AG09309 (cell line): ENCODE data around the gene IL1F10.

Experiments used
- DNase-seq: peaks from one replicate; pipeline ENCODE4 v3.0.0-alpha.2; 2010; ENCODE audit warnings: low read depth
- H3K4me3 ChIP-seq: 2 replicates; pipeline ENCODE4 v1.5.1; 2011; ENCODE audit warnings: mild to moderate bottlenecking, low read depth, low read length, moderate library complexity; ENCODE audit not compliant: control insufficient read depth
- CTCF ChIP-seq: IDR thresholded peaks from 2 replicates; pipeline ENCODE4 v1.5.1; 2011; ENCODE audit warnings: mild to moderate bottlenecking, low read depth, low read length, inconsistent platforms; ENCODE audit not compliant: insufficient read depth, control insufficient read depth; ENCODE audit errors: missing control alignments

The IL1F10 gene

GRCh38 chr2:113114224-113114945 is 46.6 kb downstream of the IL1F10 start:
- DNase-seq = no peak
- TF ChIP-seq CTCF = no peak
- no peak overlapping the region for H3K4me3 ChIP-seq

- H3K4me3 ChIP-seq = no peak overlapping the region
- no peak for DNase-seq
- no peak for TF ChIP-seq CTCF
Measured at GRCh38 chr2:113114996-113115395, 47.2 kb downstream of the IL1F10 start.

GRCh38 chr2:113116100-113116958 is 48.6 kb downstream of the IL1F10 start:
- TF ChIP-seq CTCF = no peak
- no peak overlapping the region for H3K4me3 ChIP-seq
- DNase-seq = no peak

- no peak overlapping the region for H3K4me3 ChIP-seq
- no peak for TF ChIP-seq CTCF
- peak; percentile 93 for DNase-seq
Measured at GRCh38 chr2:113117541-113118262, 49.9 kb downstream of the IL1F10 start.

- no peak overlapping the region for H3K4me3 ChIP-seq
- no peak for DNase-seq
- no peak for TF ChIP-seq CTCF
Measured at GRCh38 chr2:113118263-113118657, 50.5 kb downstream of the IL1F10 start.

GRCh38 chr2:113119111-113119510 is 51.3 kb downstream of the IL1F10 start:
- no peak for DNase-seq
- no peak for TF ChIP-seq CTCF
- H3K4me3 ChIP-seq = no peak overlapping the region
